H1 (cell line): ENCODE data around the gene MBOAT2. TPM values are rescaled to one million over a fixed set of nuclear protein-coding genes. Genes with fewer than 3 reads are reported as not detected.

Experiments used
- CTCF ChIA-PET: fragments of 300-600 bp; sonication (Branson Sonifier 250); formaldehyde crosslinking; loops from one replicate; lab custom pipeline; 2021; ENCODE audit not compliant: partially characterized antibody; lab: Charles Lee
- POLR2A ChIA-PET: fragments of 300-600 bp; sonication (Branson Sonifier 250); formaldehyde crosslinking; loops from one replicate; lab custom pipeline; 2021; ENCODE audit warnings: inconsistent platforms; ENCODE audit not compliant: partially characterized antibody; lab: Charles Lee
- DNase-seq, 2 experiments: peaks; one replicate each; pipeline versions ENCODE4 v3.0.0 to v3.0.0-alpha.2; 2010 to 2022; ENCODE audit warnings: low spot score in 2 of 2, low read depth in 1 of 2, mixed read lengths in 1 of 2
- FAIRE-seq: peaks from 2 replicates; lab custom pipeline; 2011; peaks lifted over from hg19 to GRCh38; lab: Jason Lieb, UNC
- H2AFZ ChIP-seq: 2 replicates; pipeline ENCODE4 v1.8.1; 2012; ENCODE audit warnings: low read length, inconsistent platforms
- H2AK5ac ChIP-seq: 2 replicates; pipeline ENCODE4 v1.6.1; 2013; ENCODE audit warnings: low read depth, low read length
- H2BK120ac ChIP-seq: replicated peaks from 2 replicates; pipeline ENCODE3; 2013; ENCODE audit warnings: low read depth, low read length, inconsistent platforms
- H2BK12ac ChIP-seq: 2 replicates; pipeline ENCODE4 v1.6.1; 2013; ENCODE audit warnings: low read depth, low read length
- H2BK15ac ChIP-seq: 2 replicates; pipeline ENCODE4 v1.6.1; 2013; ENCODE audit warnings: low read length
- H2BK20ac ChIP-seq: 2 replicates; pipeline ENCODE4 v1.6.1; 2013; ENCODE audit warnings: low read length
- H2BK5ac ChIP-seq: 2 replicates; pipeline ENCODE4 v1.6.1; 2013; ENCODE audit warnings: low read depth, low read length
- H3K14ac ChIP-seq: 2 replicates; pipeline ENCODE4 v1.6.1; 2013; ENCODE audit warnings: inconsistent platforms; ENCODE audit not compliant: insufficient read length
- H3K18ac ChIP-seq: 2 replicates; pipeline ENCODE4 v1.6.1; 2013; ENCODE audit warnings: low read length; ENCODE audit errors: extremely low read depth
- H3K23ac ChIP-seq: 2 replicates; pipeline ENCODE4 v1.6.1; 2013; ENCODE audit warnings: inconsistent platforms; ENCODE audit not compliant: insufficient read length
- H3K23me2 ChIP-seq: 2 replicates; pipeline ENCODE4 v1.6.1; 2013; ENCODE audit warnings: low read depth, low read length
- H3K27ac ChIP-seq: 2 replicates; pipeline ENCODE4 v1.6.1; 2011; ENCODE audit warnings: low read depth, low read length, inconsistent platforms
- H3K27me3 ChIP-seq, 4 experiments: replicated peaks in 1 of 4; 1 replicate in 1 of 4; 2 replicates in 3 of 4; pipeline versions ENCODE4 v1.6.1 to v1.8.1; 2011 to 2013; ENCODE audit warnings: low read length in 3 of 4, mild to moderate bottlenecking in 3 of 4, inconsistent platforms in 2 of 4, mixed read lengths in 2 of 4, moderate library complexity in 1 of 4; ENCODE audit not compliant: control insufficient read depth in 3 of 4, insufficient read depth in 3 of 4; ENCODE audit errors: extremely low read depth in 1 of 4
- H3K36me3 ChIP-seq, 4 experiments: 2 replicates each; pipeline versions ENCODE4 v1.6.1 to v1.8.1; 2011 to 2013; ENCODE audit warnings: mild to moderate bottlenecking in 4 of 4, low read length in 3 of 4, moderate library complexity in 2 of 4, control low read depth in 1 of 4, inconsistent platforms in 1 of 4; ENCODE audit not compliant: insufficient read depth in 4 of 4, control insufficient read depth in 2 of 4
- H3K4ac ChIP-seq: replicated peaks from 2 replicates; pipeline ENCODE3; 2013; ENCODE audit warnings: low read length, low read depth, mixed read lengths, inconsistent platforms; ENCODE audit not compliant: insufficient read length
- H3K4me1 ChIP-seq, 4 experiments: replicated peaks in 1 of 4; 1 replicate in 1 of 4; 2 replicates in 3 of 4; pipeline versions ENCODE4 v1.6.1 to v1.8.1; 2011 to 2013; ENCODE audit warnings: low read length in 3 of 4, inconsistent platforms in 2 of 4, mixed read lengths in 1 of 4; ENCODE audit not compliant: insufficient read depth in 4 of 4, control insufficient read depth in 3 of 4
- H3K4me2 ChIP-seq, 2 experiments: 2 replicates each; pipeline versions ENCODE4 v1.6.1 to v1.8.1; 2011 to 2013; ENCODE audit warnings: low read depth in 2 of 2, low read length in 2 of 2, control low read depth in 1 of 2, inconsistent platforms in 1 of 2, mild to moderate bottlenecking in 1 of 2; ENCODE audit not compliant: insufficient read depth in 1 of 2
- H3K4me3 ChIP-seq, 4 experiments: fragments of 200-600, 300-600 bp in 1 of 4; sonication (generic), shearing (Covaris generic), sonication (Bioruptor Twin) in 1 of 4; 2 replicates each; pipeline versions ENCODE4 v1.5.1 to v1.8.1; 2011 to 2016; ENCODE audit warnings: low read length in 4 of 4, low read depth in 3 of 4, control low read depth in 2 of 4, inconsistent platforms in 2 of 4, mild to moderate bottlenecking in 2 of 4, mixed read lengths in 1 of 4, moderate library complexity in 1 of 4; ENCODE audit not compliant: insufficient read depth in 2 of 4; ENCODE audit errors: extremely low read depth in 1 of 4
- H3K56ac ChIP-seq: replicated peaks from 2 replicates; pipeline ENCODE3; 2013; ENCODE audit warnings: low read depth, mild to moderate bottlenecking, mixed read lengths, low read length, inconsistent platforms; ENCODE audit not compliant: insufficient read length
- H3K79me1 ChIP-seq: 2 replicates; pipeline ENCODE4 v1.6.1; 2013; ENCODE audit warnings: low read depth, low read length, control low read depth
- H3K79me2 ChIP-seq, 2 experiments: 2 replicates each; pipeline versions ENCODE4 v1.6.1 to v1.8.1; 2012 to 2013; ENCODE audit warnings: low read length in 2 of 2, mild to moderate bottlenecking in 2 of 2, inconsistent platforms in 1 of 2; ENCODE audit not compliant: insufficient read depth in 2 of 2, control insufficient read depth in 1 of 2
- H3K9ac ChIP-seq, 4 experiments: replicated peaks in 1 of 4; 1 replicate in 1 of 4; 2 replicates in 3 of 4; pipeline versions ENCODE4 v1.6.1 to v1.8.1; 2011 to 2013; ENCODE audit warnings: low read depth in 3 of 4, low read length in 3 of 4, control low read depth in 2 of 4, mild to moderate bottlenecking in 2 of 4, moderate library complexity in 2 of 4, inconsistent platforms in 1 of 4; ENCODE audit errors: extremely low read depth in 1 of 4
- H3K9me3 ChIP-seq, 2 experiments: 2 replicates each; pipeline versions ENCODE4 v1.6.1 to v1.8.1; 2012 to 2013; ENCODE audit warnings: mild to moderate bottlenecking in 2 of 2, moderate library complexity in 2 of 2, control low read depth in 1 of 2, inconsistent platforms in 1 of 2, low read depth in 1 of 2, low read length in 1 of 2, mixed read lengths in 1 of 2; ENCODE audit not compliant: insufficient read depth in 2 of 2
- H4K20me1 ChIP-seq, 2 experiments: replicated peaks in 1 of 2; 2 replicates each; pipeline versions ENCODE3 to v1.8.1; 2011 to 2013; ENCODE audit warnings: inconsistent platforms in 2 of 2, low read length in 2 of 2, mild to moderate bottlenecking in 1 of 2; ENCODE audit not compliant: insufficient read depth in 2 of 2, control insufficient read depth in 1 of 2
- H4K5ac ChIP-seq: 2 replicates; pipeline ENCODE4 v1.6.1; 2013; ENCODE audit warnings: low read length, low read depth, mixed read lengths, inconsistent platforms; ENCODE audit not compliant: insufficient read length
- H4K8ac ChIP-seq: 2 replicates; pipeline ENCODE4 v1.8.0; 2013; ENCODE audit warnings: mild to moderate bottlenecking, moderate library complexity, low read length, inconsistent platforms; ENCODE audit not compliant: insufficient read depth; ENCODE audit errors: extremely low read depth
- H4K91ac ChIP-seq: replicated peaks from 2 replicates; pipeline ENCODE3; 2013; ENCODE audit warnings: low read length, mixed read lengths, inconsistent platforms; ENCODE audit not compliant: insufficient read length
- GABPA ChIP-seq: IDR thresholded peaks from 2 replicates; pipeline ENCODE4 v1.6.1; 2011; ENCODE audit warnings: mild to moderate bottlenecking, low read length, moderate library complexity, borderline replicate concordance; ENCODE audit not compliant: insufficient read depth
- TAF7 ChIP-seq: optimal IDR thresholded peaks from 2 replicates; pipeline ENCODE3; 2011; ENCODE audit warnings: low read depth, mild to moderate bottlenecking, inconsistent platforms, low read length, moderate library complexity, borderline replicate concordance
- TBP ChIP-seq: IDR thresholded peaks from 2 replicates; pipeline ENCODE4 v1.6.1; 2011; ENCODE audit warnings: low read depth, low read length, improper control_type of control experiment
- WGBS, 2 experiments: shearing (Covaris generic) in 1 of 2; methylation state at CpG; one replicate each; pipeline versions ENCODE4 v1.1.6 to v1.1.7; 2013 to 2015; ENCODE audit warnings: low lambda C conversion rate in 2 of 2, mixed read lengths in 2 of 2, inconsistent platforms in 1 of 2, low coverage in 1 of 2, missing lambda C conversion rate in 1 of 2; ENCODE audit not compliant: insufficient replicate concordance in 2 of 2, insufficient coverage in 1 of 2, insufficient read length in 1 of 2; ENCODE audit errors: extremely low coverage in 1 of 2, missing lambda C conversion rate in 1 of 2; 5-methylcytosine and 5-hydroxymethylcytosine counted together
- polyA plus RNA-seq, 7 experiments: library from polyadenylated mRNA; depleted of rRNA in 3 of 7; stranded (reverse) in 5 of 7; unstranded in 2 of 7; fragments of >200 nt in 5 of 7; fragments of 200-250 nt in 2 of 7; gene quantifications; 1 replicate in 5 of 7; 2 replicates in 1 of 7; 4 replicates in 1 of 7; pipeline versions ENCODE4 v1.2.1 to v1.2.3, GENCODE V29; 2011 to 2013; ENCODE audit warnings: missing spikeins in 2 of 7, mixed read lengths in 2 of 7
- total RNA-seq: library from RNA; stranded (reverse); fragmentation: NEBNext Ultra II Directional; extraction: Animal tissue kit (Norgen Biotek cat#: 25700); gene quantifications from 2 replicates; pipeline ENCODE4 v1.2.1, GENCODE V29; 2021

MBOAT2 gene
- total and polyA plus RNA-seq, 2 of the 8 experiments (the other 6 are each of a cell fraction or from before 2014, with no cell fraction given): 11.2 to 23.4 TPM

GRCh38 chr2:8927510-8928455 lies 75.7 kb downstream of the MBOAT2 start:
- Histone ChIP-seq H2AK5ac (peak overlapping the region; percentile 90; the same call in 1 of the 2 replicates), H2BK15ac (no peak overlapping the region), H3K27ac (no peak overlapping the region), H3K4me2 (no peak overlapping the region), H2AFZ (no peak overlapping the region), H3K14ac (no peak overlapping the region), H3K9ac (no peak overlapping the region), H2BK12ac (no peak overlapping the region), H2BK120ac (no peak overlapping the region), H3K36me3 (no peaks in the 10 kb centered on the region), H2BK5ac (peak overlapping the region; percentile 52; the same call in 1 of the 2 replicates), H2BK20ac (no peak overlapping the region), H3K23me2 (no peaks in the 10 kb centered on the region), H3K56ac (no peak overlapping the region), H3K79me2 (no peaks in the 10 kb centered on the region), H4K8ac (no peak overlapping the region), H4K20me1 (no peaks in the 10 kb centered on the region), H3K4ac (no peak overlapping the region), H4K5ac (no peak overlapping the region), H4K91ac (no peak overlapping the region), H3K23ac (no peak overlapping the region), H3K4me1 (no peaks in the 10 kb centered on the region; a peak in 1 of 7 replicates), H3K9me3 (no peaks in the 10 kb centered on the region), H3K27me3 (no peaks in the 10 kb centered on the region), H3K79me1 (no peaks in the 10 kb centered on the region; the same call in 1 of the 2 replicates), H3K18ac (no peak overlapping the region; the same call in 1 of the 2 replicates), H3K4me3 (no peak overlapping the region)
- ChIA-PET CTCF (interaction anchor here (0.6 kb wide), 1 partner anchor 13 kb away, joined by 3 read pairs; no protein-coding TSS in a partner anchor), POLR2A (no interaction called here)
- no peak for FAIRE-seq
- 92% methylated on average over 17 of the region's 17 CpGs; no CpG with 5 or more reads in 1 of the 2 experiments for WGBS, 2 experiments
- DNase-seq: no peak
- TF ChIP-seq TBP (no peak), GABPA (no peak), TAF7 (no peak)
